ENCODE measurements around the gene SLC4A8.

DNA sequence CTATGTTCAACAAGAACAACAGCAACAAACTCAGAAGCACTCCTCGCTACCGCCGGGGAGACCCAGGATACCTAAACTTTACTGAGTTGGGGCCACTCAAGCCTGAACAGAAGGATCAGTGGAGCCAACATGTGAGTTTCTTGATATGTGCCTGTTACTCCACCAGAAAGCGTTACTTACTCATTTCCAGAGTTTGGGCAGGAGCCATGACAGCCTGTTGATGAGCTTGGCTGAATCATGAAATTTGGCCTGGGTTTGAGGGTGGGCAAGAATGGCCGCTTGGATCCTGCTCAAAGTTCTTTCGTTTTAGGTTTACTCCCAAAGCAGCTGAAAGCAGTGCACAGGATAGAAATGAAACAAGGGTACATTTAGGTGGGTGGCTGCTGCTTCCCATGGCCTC lies 21.5 kb upstream of the SLC4A8 start:
- TF ChIP-seq, protein P1, sequence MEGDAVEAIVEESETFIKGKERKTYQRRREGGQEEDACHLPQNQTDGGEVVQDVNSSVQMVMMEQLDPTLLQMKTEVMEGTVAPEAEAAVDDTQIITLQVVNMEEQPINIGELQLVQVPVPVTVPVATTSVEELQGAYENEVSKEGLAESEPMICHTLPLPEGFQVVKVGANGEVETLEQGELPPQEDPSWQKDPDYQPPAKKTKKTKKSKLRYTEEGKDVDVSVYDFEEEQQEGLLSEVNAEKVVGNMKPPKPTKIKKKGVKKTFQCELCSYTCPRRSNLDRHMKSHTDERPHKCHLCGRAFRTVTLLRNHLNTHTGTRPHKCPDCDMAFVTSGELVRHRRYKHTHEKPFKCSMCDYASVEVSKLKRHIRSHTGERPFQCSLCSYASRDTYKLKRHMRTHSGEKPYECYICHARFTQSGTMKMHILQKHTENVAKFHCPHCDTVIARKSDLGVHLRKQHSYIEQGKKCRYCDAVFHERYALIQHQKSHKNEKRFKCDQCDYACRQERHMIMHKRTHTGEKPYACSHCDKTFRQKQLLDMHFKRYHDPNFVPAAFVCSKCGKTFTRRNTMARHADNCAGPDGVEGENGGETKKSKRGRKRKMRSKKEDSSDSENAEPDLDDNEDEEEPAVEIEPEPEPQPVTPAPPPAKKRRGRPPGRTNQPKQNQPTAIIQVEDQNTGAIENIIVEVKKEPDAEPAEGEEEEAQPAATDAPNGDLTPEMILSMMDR (IDR thresholded peaks at IDR 0.05; ENCODE audit: extremely low read depth in 1 of 2, insufficient read depth in 1 of 2, low read depth in 1 of 2, low read length in 2 of 2): no peak
- TF ChIP-seq EZH2 (IDR thresholded peaks at IDR 0.05; ENCODE audit: borderline replicate concordance, low read depth, low read length, severe bottlenecking): no peak
